CD4-positive, alpha-beta memory T cell (primary cell): ENCODE measurements around the gene OSER1. TPM values are rescaled to one million over a fixed set of nuclear protein-coding genes. Genes with fewer than 3 reads are reported as not detected.
"Not testable (repeated sequence)": the region's sequence is repeated elsewhere in the genome, so short reads cannot be mapped to it uniquely, and the experiment has no call there.

ENCODE experiments used
- CTCF ChIA-PET: fragments of 350-600 bp; sonication (Branson Sonifier 250); formaldehyde crosslinking; loops from one replicate; lab custom pipeline; 2021; ENCODE audit warnings: inconsistent platforms; ENCODE audit not compliant: partially characterized antibody; lab: Charles Lee
- POLR2A ChIA-PET: fragments of 350-600 bp; sonication (Branson Sonifier 250); formaldehyde crosslinking; loops from one replicate; lab custom pipeline; 2021; ENCODE audit not compliant: partially characterized antibody; lab: Charles Lee
- DNase-seq, 5 donors: peaks; one replicate each; pipeline versions ENCODE4 v3.0.0 to v3.0.0-alpha.2; 2020 to 2022; ENCODE audit warnings: mixed read lengths in 1 of 5
- H3K27ac ChIP-seq: one replicate; pipeline ENCODE4 v1.7.0; 2013; ENCODE audit warnings: low read depth, low read length
- H3K27me3 ChIP-seq: 2 replicates; pipeline ENCODE4 v1.7.0; 2013; ENCODE audit warnings: mild to moderate bottlenecking, low read length, moderate library complexity; ENCODE audit not compliant: insufficient read depth
- H3K36me3 ChIP-seq: 2 replicates; pipeline ENCODE4 v1.7.0; 2013; ENCODE audit warnings: mild to moderate bottlenecking, low read length, moderate library complexity; ENCODE audit not compliant: insufficient read depth
- H3K4me1 ChIP-seq: 2 replicates; pipeline ENCODE4 v1.7.0; 2013; ENCODE audit warnings: mild to moderate bottlenecking, low read length, moderate library complexity; ENCODE audit not compliant: insufficient read depth
- H3K4me3 ChIP-seq, 2 donors: one replicate each; pipeline ENCODE4 v1.7.0; 2013; ENCODE audit warnings: low read length in 2 of 2, mild to moderate bottlenecking in 1 of 2
- H3K9me3 ChIP-seq, 2 donors: one replicate each; pipeline ENCODE4 v1.7.0; 2013; ENCODE audit warnings: low read length in 2 of 2, control low read depth in 1 of 2; ENCODE audit not compliant: control insufficient read depth in 1 of 2
- H3K27ac Mint-ChIP-seq, 7 donors: one replicate each; pipeline ENCODE4 v1.8.0; 2020 to 2021; ENCODE audit warnings: mixed read lengths in 7 of 7, mild to moderate bottlenecking in 6 of 7, inconsistent platforms in 3 of 7, moderate library complexity in 3 of 7
- H3K27me3 Mint-ChIP-seq, 2 donors: one replicate each; pipeline ENCODE4 v1.8.0; 2020 to 2021; ENCODE audit warnings: mixed read lengths in 2 of 2
- H3K36me3 Mint-ChIP-seq, 2 donors: one replicate each; pipeline ENCODE4 v1.8.0; 2020 to 2021; ENCODE audit warnings: mixed read lengths in 2 of 2, inconsistent platforms in 1 of 2, mild to moderate bottlenecking in 1 of 2
- H3K4me1 Mint-ChIP-seq, 4 donors: one replicate each; pipeline ENCODE4 v1.8.0; 2020 to 2021; ENCODE audit warnings: mixed read lengths in 4 of 4, mild to moderate bottlenecking in 1 of 4
- H3K4me3 Mint-ChIP-seq, 8 donors: one replicate each; pipeline ENCODE4 v1.8.0; 2020 to 2021; ENCODE audit warnings: mixed read lengths in 8 of 8, mild to moderate bottlenecking in 7 of 8, moderate library complexity in 6 of 8, inconsistent platforms in 3 of 8
- H3K9me3 Mint-ChIP-seq, 8 donors: one replicate each; pipeline ENCODE4 v1.8.0; 2020 to 2021; ENCODE audit warnings: mixed read lengths in 8 of 8, mild to moderate bottlenecking in 5 of 8, inconsistent platforms in 3 of 8, moderate library complexity in 1 of 8
- intact Hi-C: fragments of 100-400 bp; cut with micrococcal nuclease; formaldehyde crosslinking; loops from one replicate; pipeline ENCODE4 v1.15.1; 2023
- polyA plus RNA-seq, 2 donors: library from polyadenylated mRNA; unstranded; fragments of 300-500 nt; fragmentation: Illumina TruSeq; gene quantifications; one replicate each; pipeline ENCODE4 v1.2.3, GENCODE V29; 2021
- total RNA-seq, 2 experiments: library from RNA; stranded (reverse); gene quantifications; one replicate each; pipeline ENCODE4 v1.2.3, GENCODE V29; 2021

The OSER1 gene
- total and polyA plus RNA-seq, 4 experiments from 2014 or later: 35.5 to 63.3 (median 38.7) TPM

DNA sequence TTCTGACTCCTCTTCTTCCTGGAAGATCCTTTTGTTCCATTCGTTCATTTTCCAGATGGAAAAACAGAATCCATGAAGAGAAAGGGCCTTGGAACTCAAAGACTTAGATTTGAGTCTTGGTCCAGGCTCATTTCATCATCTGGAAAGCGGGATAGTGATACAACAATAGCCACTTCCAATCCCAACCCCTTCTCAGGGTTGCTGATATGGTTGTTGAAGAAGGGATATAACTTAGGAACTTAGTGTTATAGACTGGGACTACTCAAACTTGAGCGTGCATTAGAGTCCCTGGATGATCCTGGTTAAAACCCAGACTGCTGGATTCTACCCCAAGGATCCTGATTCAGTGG is 37.8 kb upstream of the OSER1 start:
- Mint-ChIP-seq H3K27me3 (peaks cover 16% of the 10 kb centered on the region in 2 donors), H3K27ac (no peak overlapping the region), H3K36me3 (peaks cover 0 to 6% of the 10 kb centered on the region in 2 donors), H3K4me3 (no peak overlapping the region), H3K4me1 (peaks cover 2 to 10% (median 6%) of the 10 kb centered on the region in 4 donors), H3K9me3 (no peaks in the 10 kb centered on the region)
- H3K9me3 ChIP-seq: no peaks in the 10 kb centered on the region
- ChIA-PET POLR2A (no interaction called here), CTCF (no interaction called here)
- intact Hi-C loops: no loop called here
- no peaks in the 10 kb centered on the region for H3K27me3 ChIP-seq
- DNase-seq: no peak
- H3K27ac ChIP-seq: no peak overlapping the region
- H3K4me3 ChIP-seq: no peak overlapping the region
- no peaks in the 10 kb centered on the region for H3K4me1 ChIP-seq
- no peaks in the 10 kb centered on the region for H3K36me3 ChIP-seq

DNA sequence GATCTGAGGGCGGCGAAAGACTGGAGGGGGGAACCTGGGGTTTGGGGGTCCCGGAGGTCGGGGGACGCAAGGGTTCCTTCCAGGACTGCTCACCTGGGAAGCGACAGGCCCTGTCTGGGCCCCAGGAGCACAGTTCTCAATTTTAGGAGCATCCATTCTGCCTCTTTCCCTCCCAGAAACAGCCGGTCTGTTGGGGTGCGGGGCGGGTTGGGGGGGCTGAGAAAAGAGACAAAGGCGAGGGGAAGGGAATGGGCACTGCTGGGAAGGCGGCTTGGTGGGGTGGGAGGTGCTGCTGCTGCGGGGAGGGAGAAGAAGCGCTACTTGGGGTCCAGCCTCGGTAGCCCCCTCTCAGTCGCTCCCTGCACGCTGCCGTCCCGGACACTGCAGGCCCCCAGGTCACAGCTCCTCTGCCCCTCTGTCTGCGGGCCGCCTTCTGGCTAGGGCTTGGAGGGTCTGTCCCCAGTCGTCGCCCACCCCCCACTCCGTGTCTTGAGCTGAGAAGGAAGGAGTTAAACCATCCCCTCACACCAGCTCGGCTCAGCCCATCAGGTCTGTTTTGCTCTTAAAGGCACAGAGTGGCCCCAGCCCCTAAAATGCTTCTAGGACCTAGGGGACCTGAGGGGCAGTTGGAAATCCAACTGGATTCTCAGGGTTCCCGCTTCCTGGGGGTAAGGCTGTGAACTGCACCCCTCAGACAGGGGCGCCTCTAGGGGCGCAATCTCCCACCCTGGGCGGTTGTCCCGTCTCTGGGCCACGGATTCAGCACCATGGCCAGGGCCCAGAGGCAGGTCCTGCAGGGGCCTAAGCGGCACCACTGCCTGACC is 37.2 kb upstream of the OSER1 start:
- DNase-seq: no peak
- no peaks in the 10 kb centered on the region for H3K4me1 ChIP-seq
- Mint-ChIP-seq H3K27ac (no peak overlapping the region), H3K9me3 (no peaks in the 10 kb centered on the region), H3K4me3 (peak overlapping the region in 1 of 8 donors; percentile 67), H3K27me3 (peaks cover 16 to 18% of the 10 kb centered on the region in 2 donors), H3K36me3 (peaks cover 0 to 2% of the 10 kb centered on the region in 2 donors), H3K4me1 (peaks cover 2 to 10% (median 6%) of the 10 kb centered on the region in 4 donors)
- H3K36me3 ChIP-seq: no peaks in the 10 kb centered on the region
- no peak overlapping the region for H3K27ac ChIP-seq
- H3K27me3 ChIP-seq: no peaks in the 10 kb centered on the region
- intact Hi-C loops: no loop called here
- ChIA-PET CTCF (no interaction called here), POLR2A (no interaction called here)
- H3K9me3 ChIP-seq: no peaks in the 10 kb centered on the region
- H3K4me3 ChIP-seq: no peak overlapping the region

DNA sequence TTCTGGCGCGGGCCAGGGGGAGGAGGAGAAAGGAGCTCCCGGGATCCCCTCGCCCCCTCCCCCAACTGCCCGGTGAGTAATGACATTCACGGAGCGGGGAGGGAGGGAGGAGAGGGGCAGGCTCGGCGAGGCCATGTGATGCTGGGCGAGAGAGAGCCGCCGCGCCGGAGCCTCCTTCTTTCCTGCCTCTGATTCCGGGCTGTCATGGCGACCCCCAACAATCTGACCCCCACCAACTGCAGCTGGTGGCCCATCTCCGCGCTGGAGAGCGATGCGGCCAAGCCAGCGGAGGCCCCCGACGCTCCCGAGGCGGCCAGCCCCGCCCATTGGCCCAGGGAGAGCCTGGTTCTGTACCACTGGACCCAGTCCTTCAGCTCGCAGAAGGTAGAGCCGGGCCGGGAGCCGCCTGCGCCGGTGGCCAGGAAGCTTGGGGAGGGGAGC is 36.6 kb upstream of the OSER1 start, which contains the start of gene GDAP1L1:
Gene GDAP1L1, plus strand, starts transcription at position 178 of the 441 bp plus-strand sequence. Its CDS starts 27 bp downstream, at position 205.
- no peak within 1 kb of the TSS for H3K27ac Mint-ChIP-seq
- peaks cover 14 to 18% of the 10 kb centered on the region in 2 donors for H3K27me3 Mint-ChIP-seq

DNA sequence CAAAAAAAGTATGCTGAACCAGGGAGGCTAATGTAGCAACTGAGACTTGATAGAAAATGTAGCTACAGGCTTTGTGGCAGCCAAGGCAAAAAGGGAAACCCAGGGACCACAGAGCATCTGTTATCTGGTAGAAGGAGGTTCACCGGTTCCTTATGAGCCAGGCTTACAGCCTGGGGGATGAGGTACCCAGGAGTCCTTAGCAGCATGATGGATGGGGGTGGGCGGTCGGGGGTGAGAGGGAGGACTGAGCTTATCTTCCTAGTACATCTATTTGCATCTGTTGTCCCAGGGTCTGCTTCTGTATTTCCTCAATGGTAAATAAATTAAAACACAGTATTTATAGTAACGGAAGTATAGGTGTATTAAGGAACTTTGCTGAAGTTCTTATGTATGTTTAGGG is 35.4 kb upstream of the OSER1 start:
- CTCF ChIA-PET: interaction anchor here (1.0 to 1.6 kb wide), 4 partner anchors 16 to 66 kb away, joined by 3 to 7 read pairs (median 4); no protein-coding TSS in a partner anchor
- H3K4me3 ChIP-seq: no peak overlapping the region
- intact Hi-C loops: no loop called here
- peaks cover 14 to 18% of the 10 kb centered on the region in 2 donors for H3K27me3 Mint-ChIP-seq
- H3K27ac Mint-ChIP-seq: no peak overlapping the region
- POLR2A ChIA-PET: interaction anchor here (0.7 kb wide), 1 partner anchor 36 kb away, joined by 3 read pairs; the partner anchor contains the start of gene OSER1
- DNase-seq: no peak
- H3K36me3 ChIP-seq: no peaks in the 10 kb centered on the region
- H3K36me3 Mint-ChIP-seq: no peaks in the 10 kb centered on the region
- H3K4me3 Mint-ChIP-seq: no peak overlapping the region
- no peaks in the 10 kb centered on the region for H3K4me1 ChIP-seq
- H3K9me3 Mint-ChIP-seq: no peaks in the 10 kb centered on the region
- no peaks in the 10 kb centered on the region for H3K27me3 ChIP-seq
- H3K9me3 ChIP-seq: no peaks in the 10 kb centered on the region
- no peak overlapping the region for H3K27ac ChIP-seq
- H3K4me1 Mint-ChIP-seq: peaks cover 2 to 10% (median 6%) of the 10 kb centered on the region in 4 donors

More for the DNA sequence above, 36.6 kb upstream of the OSER1 start, which contains the start of gene GDAP1L1:
- H3K36me3 ChIP-seq: no peaks in the 10 kb centered on the region
- Mint-ChIP-seq H3K9me3 (no peaks in the 10 kb centered on the region), H3K4me1 (peaks cover 2 to 10% (median 6%) of the 10 kb centered on the region in 4 donors), H3K36me3 (no peaks in the 10 kb centered on the region), H3K4me3 (peak within 1 kb of the TSS in 4 of 8 donors; percentile 15 to 67 (median 58))
- no peak within 1 kb of the TSS for H3K4me3 ChIP-seq
- H3K27me3 ChIP-seq: no peaks in the 10 kb centered on the region
- intact Hi-C loops: no loop called here
- ChIA-PET POLR2A (no interaction called here), CTCF (interaction anchor here (1.0 to 1.6 kb wide), 2 partner anchors 18 to 32 kb away, joined by 3 to 7 read pairs; no protein-coding TSS in a partner anchor)
- DNase-seq: no peak
- no peaks in the 10 kb centered on the region for H3K9me3 ChIP-seq
- no peak within 1 kb of the TSS for H3K27ac ChIP-seq
- H3K4me1 ChIP-seq: no peaks in the 10 kb centered on the region

DNA sequence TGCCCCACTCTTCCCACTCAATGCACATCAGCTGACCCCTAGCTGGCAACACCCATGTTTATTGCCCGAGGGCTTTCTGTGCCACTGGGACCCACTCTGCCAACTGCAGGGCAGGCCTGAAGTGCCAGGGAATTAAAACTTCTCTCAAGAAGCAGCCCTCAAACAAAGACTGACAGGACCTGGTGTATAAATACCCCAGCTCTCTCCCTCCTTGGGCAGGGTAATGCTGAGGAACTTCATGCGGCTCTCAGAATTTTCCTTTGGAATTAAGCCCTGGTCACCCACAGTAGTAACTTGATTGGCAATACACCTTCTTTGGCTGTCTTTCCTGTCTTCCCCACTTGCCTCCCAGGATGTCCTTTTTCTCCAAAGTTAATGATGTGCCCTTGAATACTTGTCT is 31.2 kb upstream of the OSER1 start:
- no peaks in the 10 kb centered on the region for H3K4me1 ChIP-seq
- no peak for DNase-seq
- H3K27me3 ChIP-seq: no peaks in the 10 kb centered on the region

DNA sequence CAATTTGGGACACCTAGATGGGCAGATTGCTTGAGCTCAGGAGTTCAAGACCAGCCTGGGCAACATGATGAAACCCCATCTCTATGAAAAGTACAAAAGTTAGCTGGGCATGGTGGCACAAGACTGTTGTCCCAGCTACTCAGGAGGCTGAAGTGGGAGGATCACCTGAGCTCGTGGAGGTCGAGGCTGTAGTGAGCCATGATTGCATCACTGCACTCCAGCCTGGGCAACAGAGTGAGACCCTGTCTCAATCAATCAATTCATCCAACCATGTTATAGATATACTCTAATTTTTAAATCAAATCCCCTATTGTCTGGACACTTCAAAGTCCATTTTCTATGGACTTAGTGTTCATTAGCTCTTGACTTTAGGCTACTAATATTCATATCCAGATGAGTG is 26.3 kb upstream of the OSER1 start:
- H3K9me3 Mint-ChIP-seq, POLR2A ChIA-PET, intact Hi-C loops, H3K27ac ChIP-seq, H3K36me3 ChIP-seq, H3K27ac Mint-ChIP-seq, H3K4me3 ChIP-seq, H3K36me3 Mint-ChIP-seq, H3K4me3 Mint-ChIP-seq, H3K4me1 ChIP-seq, H3K27me3 Mint-ChIP-seq, H3K27me3 ChIP-seq, H3K4me1 Mint-ChIP-seq, DNase-seq, H3K9me3 ChIP-seq: not testable (repeated sequence)
- CTCF ChIA-PET: interaction anchor here (0.9 kb wide), 1 partner anchor 19 kb away, joined by 4 read pairs; no protein-coding TSS in a partner anchor

More for the DNA sequence above, 31.2 kb upstream of the OSER1 start:
- Mint-ChIP-seq H3K36me3 (peaks cover 0 to 8% of the 10 kb centered on the region in 2 donors), H3K4me1 (peaks cover 1 to 8% (median 2%) of the 10 kb centered on the region in 4 donors), H3K9me3 (no peaks in the 10 kb centered on the region), H3K27ac (no peak overlapping the region), H3K27me3 (peaks cover 2 to 9% of the 10 kb centered on the region in 2 donors), H3K4me3 (no peak overlapping the region)
- H3K9me3 ChIP-seq: no peaks in the 10 kb centered on the region
- H3K4me3 ChIP-seq: no peak overlapping the region
- no peak overlapping the region for H3K27ac ChIP-seq
- CTCF ChIA-PET: no interaction called here
- intact Hi-C loops: no loop called here
- H3K36me3 ChIP-seq: no peaks in the 10 kb centered on the region
- POLR2A ChIA-PET: no interaction called here

DNA sequence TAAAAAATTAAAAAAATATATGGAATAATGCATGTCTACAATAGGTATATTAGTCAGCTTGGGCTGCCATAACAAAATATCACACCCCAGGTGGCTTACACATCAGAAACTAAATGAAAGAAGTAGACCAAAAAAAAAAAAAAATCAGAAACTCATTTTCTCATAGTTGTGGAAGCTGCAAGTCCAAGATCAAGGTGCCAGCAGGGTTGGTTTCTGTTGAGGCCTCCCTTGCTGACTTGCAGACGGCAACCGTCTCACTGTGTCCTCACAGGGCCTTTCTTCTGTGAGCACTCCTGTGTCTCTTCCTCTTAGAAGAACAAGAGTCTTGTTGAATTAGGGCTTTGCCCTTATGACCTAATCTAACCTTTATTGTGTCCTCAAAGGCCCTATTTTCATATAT is 25.1 kb upstream of the OSER1 start:
- no peaks in the 10 kb centered on the region for H3K9me3 Mint-ChIP-seq
- peaks cover 1 to 8% of the 10 kb centered on the region in 2 donors for H3K36me3 Mint-ChIP-seq
- no peaks in the 10 kb centered on the region for H3K36me3 ChIP-seq
- H3K4me3 ChIP-seq: no peak overlapping the region
- no peak overlapping the region for H3K27ac ChIP-seq
- ChIA-PET CTCF (no interaction called here), POLR2A (no interaction called here)
- intact Hi-C loops: no loop called here
- H3K4me1 ChIP-seq: no peaks in the 10 kb centered on the region
- no peaks in the 10 kb centered on the region for H3K27me3 Mint-ChIP-seq
- H3K4me3 Mint-ChIP-seq: no peak overlapping the region
- no peaks in the 10 kb centered on the region for H3K9me3 ChIP-seq
- DNase-seq: no peak
- H3K27me3 ChIP-seq: no peaks in the 10 kb centered on the region
- H3K4me1 Mint-ChIP-seq: peaks cover 0 to 2% (median 0%) of the 10 kb centered on the region in 4 donors
- no peak overlapping the region for H3K27ac Mint-ChIP-seq
